ENCODE results near the gene NEURL2.
A peak's percentile ranks its signal among the peaks of the same experiment; 100 is the strongest.

NEURL2 gene

GRCh38 chr20:45850238-45850637, 40.8 kb downstream of the NEURL2 start:
- TF ChIP-seq RARB (CRISPR knock-in tag; IDR thresholded peaks at IDR 0.05) (no peak), ZNF565 (CRISPR knock-in tag; conservative IDR thresholded peaks at IDR 0.05; ENCODE audit: low read depth) (no peak), ZNF8 (CRISPR knock-in tag; IDR thresholded peaks at IDR 0.05) (no peak), ESRRG (CRISPR knock-in tag; IDR thresholded peaks at IDR 0.05) (no peak), CSDC2 (CRISPR knock-in tag; IDR thresholded peaks at IDR 0.05) (no peak), TSHZ2 (CRISPR knock-in tag; IDR thresholded peaks at IDR 0.05) (no peak), CREB5 (CRISPR knock-in tag; IDR thresholded peaks at IDR 0.05; ENCODE audit: low read depth) (no peak), CSRNP3 (CRISPR knock-in tag; IDR thresholded peaks at IDR 0.05) (no peak)
- ATAC-seq = no peak

GRCh38 chr20:45848969-45849582, 41.9 kb downstream of the NEURL2 start:
- no peak for TF ChIP-seq ZNF70 (CRISPR knock-in tag; IDR thresholded peaks at IDR 0.05)
- TF ChIP-seq CREB5 (CRISPR knock-in tag; IDR thresholded peaks at IDR 0.05; ENCODE audit: low read depth) = no peak
- TF ChIP-seq GLIS3 (CRISPR knock-in tag; IDR thresholded peaks at IDR 0.05) = no peak
- TF ChIP-seq CSDC2 (CRISPR knock-in tag; IDR thresholded peaks at IDR 0.05) = no peak
- TF ChIP-seq ARNTL (CRISPR knock-in tag; IDR thresholded peaks at IDR 0.05; ENCODE audit: borderline replicate concordance, low read depth) = no peak
- TF ChIP-seq ZFP30 (CRISPR knock-in tag; IDR thresholded peaks at IDR 0.05) = no peak
- TF ChIP-seq BACH2 (CRISPR knock-in tag; IDR thresholded peaks at IDR 0.05; ENCODE audit: borderline replicate concordance) = no peak
- no peak for TF ChIP-seq PPARA (CRISPR knock-in tag; IDR thresholded peaks at IDR 0.05; ENCODE audit: borderline replicate concordance)
- no peak for TF ChIP-seq ZNF8 (CRISPR knock-in tag; IDR thresholded peaks at IDR 0.05)
- ATAC-seq = no peak

- no peak for ATAC-seq
- TF ChIP-seq ZFP30 (CRISPR knock-in tag; IDR thresholded peaks at IDR 0.05) (no peak), ESRRG (CRISPR knock-in tag; IDR thresholded peaks at IDR 0.05) (no peak), TSHZ2 (CRISPR knock-in tag; IDR thresholded peaks at IDR 0.05) (no peak), OSR1 (CRISPR knock-in tag; IDR thresholded peaks at IDR 0.05) (no peak)
These were observed 42.6 kb downstream of the NEURL2 start for GRCh38 chr20:45848421-45848820.

GRCh38 chr20:45845452-45845851, 45.6 kb downstream of the NEURL2 start:
- ATAC-seq = peak; percentile 13; the same call in 1 of the 3 replicates
- TF ChIP-seq OSR1 (CRISPR knock-in tag; IDR thresholded peaks at IDR 0.05) (no peak), CSRNP3 (CRISPR knock-in tag; IDR thresholded peaks at IDR 0.05) (no peak), TSHZ2 (CRISPR knock-in tag; IDR thresholded peaks at IDR 0.05) (no peak), ZFP30 (CRISPR knock-in tag; IDR thresholded peaks at IDR 0.05) (no peak), GLIS3 (CRISPR knock-in tag; IDR thresholded peaks at IDR 0.05) (no peak), TOX (CRISPR knock-in tag; IDR thresholded peaks at IDR 0.05; ENCODE audit: borderline replicate concordance) (no peak), BACH2 (CRISPR knock-in tag; IDR thresholded peaks at IDR 0.05; ENCODE audit: borderline replicate concordance) (no peak), POU6F1 (CRISPR knock-in tag; IDR thresholded peaks at IDR 0.05; ENCODE audit: borderline replicate concordance, low read depth) (no peak), TCF4 (CRISPR knock-in tag; IDR thresholded peaks at IDR 0.05; ENCODE audit: borderline replicate concordance) (no peak)

Data from SK-N-SH treated with all-trans-retinoic acid at 6 μM for 48 hours (cell line).